ENCODE data around the gene TPSAB1. TPM values are rescaled to one million over a fixed set of nuclear protein-coding genes. Genes with fewer than 3 reads are reported as not detected.

TPSAB1 gene
- total RNA-seq, 1 experiment from 2014 or later, result not detected

GRCh38 chr16:1290063-1290501 is 49.6 kb downstream of the TPSAB1 start:
- H3K27me3 ChIP-seq (replicated peaks), result peaks cover 71% of the 10 kb centered on the region
- no peak overlapping the region for H3K27ac ChIP-seq
- no peaks in the 10 kb centered on the region for H3K9me3 ChIP-seq (replicated peaks)
- H3K36me3 ChIP-seq, result no peaks in the 10 kb centered on the region
- DNase-seq (ENCODE audit: low read depth in 1 of 2, low spot score in 2 of 2), result no peak
- no peaks in the 10 kb centered on the region for H3K4me1 ChIP-seq (replicated peaks)
- H3K4me3 ChIP-seq, result no peak overlapping the region

- no peaks in the 10 kb centered on the region for H3K4me1 ChIP-seq (replicated peaks)
- DNase-seq (ENCODE audit: low read depth in 1 of 2, low spot score in 2 of 2), result no peak
- H3K9me3 ChIP-seq (replicated peaks), result no peaks in the 10 kb centered on the region
- H3K36me3 ChIP-seq, result no peaks in the 10 kb centered on the region
- peaks cover 66% of the 10 kb centered on the region for H3K27me3 ChIP-seq (replicated peaks)
- no peak overlapping the region for H3K27ac ChIP-seq
- no peak overlapping the region for H3K4me3 ChIP-seq
Measured at GRCh38 chr16:1290860-1291575, 50.5 kb downstream of the TPSAB1 start.

- peaks cover 63% of the 10 kb centered on the region for H3K27me3 ChIP-seq (replicated peaks)
- H3K27ac ChIP-seq, result no peak overlapping the region
- no peak overlapping the region for H3K4me3 ChIP-seq
Measured at GRCh38 chr16:1291576-1291974, 51.1 kb downstream of the TPSAB1 start.

More at GRCh38 chr16:1291576-1291974, 51.1 kb downstream of the TPSAB1 start:
- DNase-seq (ENCODE audit: low read depth in 1 of 2, low spot score in 2 of 2), result no peak
- H3K4me1 ChIP-seq (replicated peaks), result no peaks in the 10 kb centered on the region
- H3K36me3 ChIP-seq, result no peaks in the 10 kb centered on the region
- no peaks in the 10 kb centered on the region for H3K9me3 ChIP-seq (replicated peaks)

Other genes with a start within 250 kb of the TPSAB1 start
- gene SSTR5, start 168.0 kb upstream of the TPSAB1 start, total RNA-seq (2014; rRNA removed; shearing (Covaris generic)), result not detected in 2 replicates
- not detected in 2 replicates for gene C1QTNF8, start 144.5 kb upstream of the TPSAB1 start, total RNA-seq (2014; rRNA removed; shearing (Covaris generic))
- not detected in 2 replicates for gene CACNA1H, start 87.6 kb upstream of the TPSAB1 start, total RNA-seq (2014; rRNA removed; shearing (Covaris generic))
- not detected in 2 replicates for gene TPSG1, start 15.4 kb upstream of the TPSAB1 start, total RNA-seq (2014; rRNA removed; shearing (Covaris generic))
- not detected in 2 replicates for gene TPSB2, start 10.5 kb upstream of the TPSAB1 start, total RNA-seq (2014; rRNA removed; shearing (Covaris generic))
- not detected in 2 replicates for gene TPSD1, start 15.4 kb downstream of the TPSAB1 start, total RNA-seq (2014; rRNA removed; shearing (Covaris generic))
- gene UBE2I, start 68.9 kb downstream of the TPSAB1 start, total RNA-seq (2014; rRNA removed; shearing (Covaris generic)), result 45.2 and 77.4 TPM in 2 replicates
- gene BAIAP3, start 92.9 kb downstream of the TPSAB1 start, total RNA-seq (2014; rRNA removed; shearing (Covaris generic)), result 1.2 and 3.1 TPM in 2 replicates
- 110 and 166 TPM in 2 replicates for gene TSR3, start 111.2 kb downstream of the TPSAB1 start, total RNA-seq (2014; rRNA removed; shearing (Covaris generic))
- 45.9 and 60.7 TPM in 2 replicates for gene GNPTG, start 111.2 kb downstream of the TPSAB1 start, total RNA-seq (2014; rRNA removed; shearing (Covaris generic))
- 17.7 and 23.0 TPM in 2 replicates for gene UNKL, start 174.0 kb downstream of the TPSAB1 start, total RNA-seq (2014; rRNA removed; shearing (Covaris generic))
- gene UQCC4, start 180.0 kb downstream of the TPSAB1 start, total RNA-seq (2014; rRNA removed; shearing (Covaris generic)), result 25.3 and 25.6 TPM in 2 replicates
- gene PERCC1, start 190.4 kb downstream of the TPSAB1 start, total RNA-seq (2014; rRNA removed; shearing (Covaris generic)), result not detected in 2 replicates
- gene CCDC154, start 203.9 kb downstream of the TPSAB1 start, total RNA-seq (2014; rRNA removed; shearing (Covaris generic)), result not detected in 2 replicates
- gene CLCN7, start 234.3 kb downstream of the TPSAB1 start, total RNA-seq (2014; rRNA removed; shearing (Covaris generic)), result 19.8 and 26.6 TPM in 2 replicates
- gene PTX4, start 248.2 kb downstream of the TPSAB1 start, total RNA-seq (2014; rRNA removed; shearing (Covaris generic)), result not detected in 2 replicates